A549 (cell line): ENCODE data around the gene TRPV4. TPM values are rescaled to one million over a fixed set of nuclear protein-coding genes. Genes with fewer than 3 reads are reported as not detected.

Source experiments
- ATAC-seq, 2 experiments: fragments of 200-7000 bp in 1 of 2; fragments of >200 bp in 1 of 2; cut with Nextera tagmentation in 1 of 2; cut with Tn5 transposase in 1 of 2; 3 replicates each; pipeline versions ENCODE4 v1.8.0 to v1.9.1; 2018 to 2020; ENCODE audit warnings: mild to moderate bottlenecking in 1 of 2, moderate library complexity in 1 of 2
- CTCF ChIA-PET: fragments of 300-600 bp; sonication (Branson Sonifier 250); formaldehyde crosslinking; extraction: SDS; loops from one replicate; lab custom pipeline; 2021; ENCODE audit warnings: antibody characterized with exemption, inconsistent platforms; lab: Yijun Ruan, JAX
- POLR2A ChIA-PET: fragments of 350-600 bp; formaldehyde crosslinking; extraction: SDS; loops from one replicate; lab custom pipeline; 2021; ENCODE audit warnings: antibody characterized with exemption, inconsistent platforms; lab: Yijun Ruan, JAX
- DNase-seq, 2 experiments: peaks; one replicate each; pipeline versions ENCODE4 v3.0.0 to v3.0.0-alpha.2; 2011 to 2016; ENCODE audit warnings: low read depth in 1 of 2, low spot score in 1 of 2
- FAIRE-seq: peaks from 2 replicates; lab custom pipeline; 2011; peaks lifted over from hg19 to GRCh38; lab: Jason Lieb, UNC
- H3K27ac ChIP-seq, 2 experiments: fragments of >200 bp; sonication (Bioruptor Twin); formaldehyde crosslinking; 3 replicates each; pipeline ENCODE4 v1.5.1; 2016 to 2017
- H3K4me1 ChIP-seq: fragments of >200 bp; sonication (Bioruptor Twin); formaldehyde crosslinking; 3 replicates; pipeline ENCODE4 v1.6.1; 2016
- H3K4me2 ChIP-seq: fragments of >200 bp; sonication (Bioruptor Twin); formaldehyde crosslinking; 3 replicates; pipeline ENCODE4 v1.6.1; 2016
- H3K4me3 ChIP-seq: fragments of >200 bp; sonication (Bioruptor Twin); formaldehyde crosslinking; 3 replicates; pipeline ENCODE4 v1.5.1; 2016
- H3K9me3 ChIP-seq: fragments of >200 bp; sonication (Bioruptor Twin); formaldehyde crosslinking; 3 replicates; pipeline ENCODE4 v1.6.1; 2016
- ATOH8 ChIP-seq: fragments of 250-450 bp; sonication (Bioruptor Pico); IDR thresholded peaks from 2 replicates; pipeline ENCODE4 v1.5.0; 2020; ENCODE audit warnings: low read depth, mild to moderate bottlenecking, moderate library complexity
- BHLHE40 ChIP-seq: IDR thresholded peaks from 2 replicates; pipeline ENCODE4 v1.6.1; 2012; ENCODE audit warnings: low read depth, low read length, inconsistent platforms
- CBX8 ChIP-seq: fragments of 200-600 bp; sonication (generic); IDR thresholded peaks from 2 replicates; pipeline ENCODE4 v1.6.1; 2016
- CHD4 ChIP-seq: fragments of 200-600 bp; sonication (generic); IDR thresholded peaks from 2 replicates; pipeline ENCODE4 v1.6.1; 2016; ENCODE audit warnings: antibody characterized with exemption, mild to moderate bottlenecking, borderline replicate concordance
- E2F6 ChIP-seq: IDR thresholded peaks from 2 replicates; pipeline ENCODE4 v1.6.1; 2012; ENCODE audit warnings: low read depth, borderline replicate concordance
- ELK1 ChIP-seq: fragments of 150-350 bp; IDR thresholded peaks from 2 replicates; pipeline ENCODE4 v1.6.1; 2014; ENCODE audit warnings: low read depth, mild to moderate bottlenecking, low read length
- ESRRA ChIP-seq: fragments of 150-350 bp; IDR thresholded peaks from 2 replicates; pipeline ENCODE4 v1.6.1; 2014; ENCODE audit warnings: mild to moderate bottlenecking, low read length, borderline replicate concordance
- FOSB ChIP-seq: fragments of 250-450 bp; sonication (Bioruptor Pico); IDR thresholded peaks from 2 replicates; pipeline ENCODE4 v1.5.0; 2020; ENCODE audit warnings: mild to moderate bottlenecking, moderate library complexity
- FOSL2 ChIP-seq, 2 experiments: fragments of 450-650 bp in 1 of 2; fragments of >200 bp in 1 of 2; sonication (Bioruptor Twin) in 1 of 2; formaldehyde crosslinking; IDR thresholded peaks; 2 replicates each; pipeline versions ENCODE4 v1.5.0 to v1.6.1; 2016 to 2020; ENCODE audit warnings: mild to moderate bottlenecking in 1 of 2, moderate library complexity in 1 of 2
- FOXS1 ChIP-seq: fragments of 250-450 bp; sonication (Bioruptor Pico); IDR thresholded peaks from 2 replicates; pipeline ENCODE4 v1.5.0; 2020; ENCODE audit warnings: mild to moderate bottlenecking, moderate library complexity
- HMGXB4 ChIP-seq: fragments of 250-450 bp; sonication (Bioruptor Pico); IDR thresholded peaks from 2 replicates; pipeline ENCODE4 v1.5.0; 2021; ENCODE audit warnings: mild to moderate bottlenecking, moderate library complexity, borderline replicate concordance
- HOXA7 ChIP-seq: fragments of 250-450 bp; sonication (Bioruptor Pico); IDR thresholded peaks from 2 replicates; pipeline ENCODE4 v1.5.0; 2020; ENCODE audit warnings: mild to moderate bottlenecking, moderate library complexity
- HOXB13 ChIP-seq: fragments of 250-450 bp; sonication (Bioruptor Pico); IDR thresholded peaks from 2 replicates; pipeline ENCODE4 v1.5.0; 2020; ENCODE audit warnings: low read depth, mild to moderate bottlenecking, moderate library complexity
- HOXB5 ChIP-seq: fragments of 250-450 bp; sonication (Bioruptor Pico); IDR thresholded peaks from 2 replicates; pipeline ENCODE4 v1.5.0; 2020; ENCODE audit warnings: mild to moderate bottlenecking, moderate library complexity
- JUN ChIP-seq, 2 experiments: fragments of >200 bp; sonication (Bioruptor Twin); formaldehyde crosslinking; IDR thresholded peaks; 2 replicates in 1 of 2; 3 replicates in 1 of 2; pipeline ENCODE4 v1.6.1; 2016 to 2017
- KDM5A ChIP-seq: fragments of 200-600 bp; sonication (generic); IDR thresholded peaks from 2 replicates; pipeline ENCODE4 v1.6.1; 2016; ENCODE audit warnings: antibody characterized with exemption, mild to moderate bottlenecking
- MAX ChIP-seq: IDR thresholded peaks from 2 replicates; pipeline ENCODE4 v1.6.1; 2012
- MAZ ChIP-seq: fragments of 150-350 bp; IDR thresholded peaks from 2 replicates; pipeline ENCODE4 v1.6.1; 2014; ENCODE audit warnings: antibody characterized with exemption, low read depth, low read length, borderline replicate concordance
- MYC ChIP-seq: IDR thresholded peaks from 2 replicates; pipeline ENCODE4 v1.6.1; 2012; ENCODE audit warnings: mild to moderate bottlenecking, inconsistent platforms, low read length, improper control_type of control experiment, borderline replicate concordance
- NPAS2 ChIP-seq: fragments of 250-450 bp; sonication (Bioruptor Pico); IDR thresholded peaks from 2 replicates; pipeline ENCODE4 v1.8.0; 2022; ENCODE audit warnings: mild to moderate bottlenecking, moderate library complexity, borderline replicate concordance
- RARB ChIP-seq: fragments of 250-450 bp; sonication (Bioruptor Pico); IDR thresholded peaks from 2 replicates; pipeline ENCODE4 v1.8.0; 2021; ENCODE audit warnings: mild to moderate bottlenecking, moderate library complexity
- ZFP36 ChIP-seq: fragments of 450-650 bp; IDR thresholded peaks from 2 replicates; pipeline ENCODE4 v1.6.1; 2014; ENCODE audit warnings: borderline replicate concordance; ENCODE audit not compliant: partially characterized antibody
- ZNF302 ChIP-seq: fragments of 250-450 bp; sonication (Bioruptor Pico); IDR thresholded peaks from 2 replicates; pipeline ENCODE4 v1.9.0; 2021; ENCODE audit warnings: inconsistent platforms, mild to moderate bottlenecking, moderate library complexity
- ZSCAN20 ChIP-seq: fragments of 250-450 bp; sonication (Bioruptor Pico); IDR thresholded peaks from 2 replicates; pipeline ENCODE4 v1.8.0; 2022; ENCODE audit warnings: mild to moderate bottlenecking, moderate library complexity
- WGBS: methylation state at CpG from one replicate; pipeline ENCODE4 v1.1.6; 2017; ENCODE audit errors: missing lambda C conversion rate; 5-methylcytosine and 5-hydroxymethylcytosine counted together
- polyA plus RNA-seq, 4 experiments: library from polyadenylated mRNA; depleted of rRNA in 3 of 4; stranded (reverse); fragments of >200 nt; fragmentation: RNase III in 1 of 4; extraction: RNeasy Plus Mini Kit Qiagen cat#74134 plus additional on column Dnase treatment in 1 of 4; gene quantifications; 2 replicates in 3 of 4; 3 replicates in 1 of 4; pipeline ENCODE4 v1.2.3, GENCODE V29; 2011 to 2017

Gene TRPV4
- polyA plus RNA-seq, 2 of the 4 experiments (the other 2 are of a cell fraction): 0.15 to 0.37 TPM

- Histone ChIP-seq H3K4me2 (no peak overlapping the region), H3K27ac (no peak overlapping the region), H3K4me3 (no peak overlapping the region), H3K9me3 (no peaks in the 10 kb centered on the region), H3K4me1 (peaks cover 8% of the 10 kb centered on the region; the same call in 1 of the 3 replicates)
- WGBS: 66% methylated on average over 12 of the region's 12 CpGs
- ChIA-PET CTCF (interaction anchor here (0.8 to 2.0 kb wide), 8 partner anchors 15 to 218 kb away, joined by 3 to 8 read pairs (median 4); no protein-coding TSS in a partner anchor), POLR2A (no interaction called here)
- FAIRE-seq (no peak), DNase-seq (no peak), ATAC-seq (no peak)
- TF ChIP-seq ATOH8 (CRISPR knock-in tag) (no peak), FOSL2 (IDR thresholded peaks at IDR 0.05) (no peak), FOSL2 (CRISPR knock-in tag; IDR thresholded peaks at IDR 0.05) (no peak), ELK1 (no peak), CHD4 (no peak), NPAS2 (CRISPR knock-in tag) (no peak), MAX (no peak), ZFP36 (no peak), ZSCAN20 (CRISPR knock-in tag) (no peak), HOXB13 (no peak), RARB (CRISPR knock-in tag) (no peak), E2F6 (no peak)
Measured at GRCh38 chr12:109735051-109735521, 98.1 kb downstream of the TRPV4 start.

GRCh38 chr12:109734219-109735000 is 98.8 kb downstream of the TRPV4 start:
- ChIA-PET POLR2A (no interaction called here), CTCF (interaction anchor here (0.6 to 2.0 kb wide), 8 partner anchors 15 to 217 kb away, joined by 3 to 8 read pairs (median 3); no protein-coding TSS in a partner anchor)
- Histone ChIP-seq H3K9me3 (no peaks in the 10 kb centered on the region), H3K27ac (no peak overlapping the region), H3K4me2 (no peak overlapping the region), H3K4me1 (peaks cover 8% of the 10 kb centered on the region; the same call in 1 of the 3 replicates), H3K4me3 (no peak overlapping the region)
- 71% methylated on average over 22 of the region's 22 CpGs for WGBS
- FAIRE-seq (no peak), DNase-seq (no peak), ATAC-seq (no peak)
- no peak for TF ChIP-seq HOXB5 (CRISPR knock-in tag)
- no peak for TF ChIP-seq CBX8
- TF ChIP-seq MAZ: no peak
- TF ChIP-seq HMGXB4 (CRISPR knock-in tag): no peak
- no peak for TF ChIP-seq ESRRA
- TF ChIP-seq KDM5A: no peak
- TF ChIP-seq BHLHE40: no peak
- TF ChIP-seq JUN (IDR thresholded peaks at IDR 0.05): no peak
- TF ChIP-seq HOXA7 (CRISPR knock-in tag): no peak
- TF ChIP-seq CHD4: no peak
- no peak for TF ChIP-seq ZNF302 (CRISPR knock-in tag)
- TF ChIP-seq FOSB: no peak
- no peak for TF ChIP-seq MYC
- no peak for TF ChIP-seq HOXB13
- no peak for TF ChIP-seq FOXS1 (CRISPR knock-in tag)
